Measurements from ENCODE around the gene C14orf180. TPM values are rescaled to one million over a fixed set of nuclear protein-coding genes. Genes with fewer than 3 reads are reported as not detected.
A peak's percentile ranks its signal among the peaks of the same experiment; 100 is the strongest.

Gene C14orf180
- total and polyA plus RNA-seq, 2 donors from 2014 or later: 2.1 to 3.1 TPM

DNA sequence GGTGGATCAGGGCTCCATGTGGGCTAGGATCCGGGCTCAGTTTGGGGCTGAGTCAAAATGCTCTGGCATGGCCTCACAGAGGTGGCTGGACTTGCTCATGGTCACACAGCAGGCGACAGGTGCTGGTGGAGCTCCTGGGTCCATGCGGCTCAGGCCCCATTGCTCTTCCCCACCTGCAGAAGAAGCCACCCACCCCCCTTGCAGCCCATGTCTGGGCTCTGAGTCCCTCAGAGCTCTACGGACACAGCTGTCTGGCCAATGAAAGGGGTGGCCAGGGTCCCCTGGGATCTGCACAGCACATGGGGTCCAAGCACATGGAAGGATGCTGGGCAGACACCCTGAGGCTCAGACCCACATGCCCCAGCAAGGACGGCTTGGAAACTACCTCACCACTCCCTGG lies 17.0 kb upstream of the C14orf180 start:
- Histone ChIP-seq H3K4me3 (ENCODE audit: low read length in 3 of 3) (no peak overlapping the region), H3K4me1 (ENCODE audit: control insufficient read depth in 2 of 3, insufficient read depth in 2 of 3, low read depth in 1 of 3, low read length in 3 of 3) (peaks cover 0 to 15% (median 8%) of the 10 kb centered on the region in 3 donors), H3K27me3 (ENCODE audit: control insufficient read depth, insufficient read depth, low read length) (no peaks in the 10 kb centered on the region), H3K36me3 (ENCODE audit: control insufficient read depth in 2 of 3, insufficient read depth in 3 of 3, low read length in 3 of 3) (no peaks in the 10 kb centered on the region), H3K27ac (ENCODE audit: low read depth in 2 of 2, low read length in 2 of 2) (no peak overlapping the region), H3K9me3 (ENCODE audit: control insufficient read depth in 2 of 3, insufficient read depth in 1 of 3, low read length in 3 of 3) (no peaks in the 10 kb centered on the region), H3K9ac (ENCODE audit: low read length in 3 of 3) (no peak overlapping the region)
- peak in 2 of 5 donors; percentile 48 to 67 for DNase-seq
- no peak for FAIRE-seq
- intact Hi-C loops (cut with DNase I): loop anchor here (5.0 kb wide), 1 partner anchor 425 kb away; the partner anchor contains the start of gene KIF26A
- TF ChIP-seq, protein P1, sequence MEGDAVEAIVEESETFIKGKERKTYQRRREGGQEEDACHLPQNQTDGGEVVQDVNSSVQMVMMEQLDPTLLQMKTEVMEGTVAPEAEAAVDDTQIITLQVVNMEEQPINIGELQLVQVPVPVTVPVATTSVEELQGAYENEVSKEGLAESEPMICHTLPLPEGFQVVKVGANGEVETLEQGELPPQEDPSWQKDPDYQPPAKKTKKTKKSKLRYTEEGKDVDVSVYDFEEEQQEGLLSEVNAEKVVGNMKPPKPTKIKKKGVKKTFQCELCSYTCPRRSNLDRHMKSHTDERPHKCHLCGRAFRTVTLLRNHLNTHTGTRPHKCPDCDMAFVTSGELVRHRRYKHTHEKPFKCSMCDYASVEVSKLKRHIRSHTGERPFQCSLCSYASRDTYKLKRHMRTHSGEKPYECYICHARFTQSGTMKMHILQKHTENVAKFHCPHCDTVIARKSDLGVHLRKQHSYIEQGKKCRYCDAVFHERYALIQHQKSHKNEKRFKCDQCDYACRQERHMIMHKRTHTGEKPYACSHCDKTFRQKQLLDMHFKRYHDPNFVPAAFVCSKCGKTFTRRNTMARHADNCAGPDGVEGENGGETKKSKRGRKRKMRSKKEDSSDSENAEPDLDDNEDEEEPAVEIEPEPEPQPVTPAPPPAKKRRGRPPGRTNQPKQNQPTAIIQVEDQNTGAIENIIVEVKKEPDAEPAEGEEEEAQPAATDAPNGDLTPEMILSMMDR (IDR thresholded peaks at IDR 0.05; ENCODE audit: borderline replicate concordance, extremely low read depth, insufficient read depth): no peak

DNA sequence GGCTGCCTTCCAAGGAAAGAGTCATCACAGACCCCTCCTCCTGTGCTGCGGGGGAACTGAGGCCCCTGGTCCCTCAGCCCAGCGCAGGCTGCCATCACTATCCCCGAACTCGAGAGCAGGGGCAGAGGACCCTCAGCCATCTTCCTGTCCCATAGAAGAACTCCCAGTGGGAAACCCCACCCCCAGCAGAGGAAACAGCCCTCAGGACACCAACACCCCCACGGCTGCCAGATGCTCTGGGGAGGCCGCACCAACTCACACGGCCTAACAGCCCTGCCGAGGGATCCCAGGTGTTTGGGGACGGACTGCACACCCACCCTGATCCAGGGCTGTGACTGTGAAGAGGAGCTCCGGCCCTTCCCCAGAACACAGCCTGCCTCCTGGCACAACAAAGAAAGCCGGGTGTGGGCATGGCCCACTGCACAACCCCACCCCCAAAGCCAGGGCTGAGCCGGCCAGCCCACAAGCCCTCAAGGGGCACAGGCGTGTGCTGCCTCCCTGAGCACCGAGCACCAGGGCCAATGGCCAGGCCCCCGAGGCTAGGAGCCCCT lies 16.3 kb upstream of the C14orf180 start:
- Histone ChIP-seq H3K27me3 (ENCODE audit: control insufficient read depth, insufficient read depth, low read length) (no peaks in the 10 kb centered on the region), H3K4me1 (ENCODE audit: control insufficient read depth in 2 of 3, insufficient read depth in 2 of 3, low read depth in 1 of 3, low read length in 3 of 3) (peaks cover 0 to 15% (median 8%) of the 10 kb centered on the region in 3 donors), H3K9me3 (ENCODE audit: control insufficient read depth in 2 of 3, insufficient read depth in 1 of 3, low read length in 3 of 3) (no peaks in the 10 kb centered on the region), H3K36me3 (ENCODE audit: control insufficient read depth in 2 of 3, insufficient read depth in 3 of 3, low read length in 3 of 3) (no peaks in the 10 kb centered on the region), H3K9ac (ENCODE audit: low read length in 3 of 3) (no peak overlapping the region), H3K27ac (ENCODE audit: low read depth in 2 of 2, low read length in 2 of 2) (no peak overlapping the region), H3K4me3 (ENCODE audit: low read length in 3 of 3) (no peak overlapping the region)
- TF ChIP-seq, protein P1 (IDR thresholded peaks at IDR 0.05; ENCODE audit: borderline replicate concordance, extremely low read depth, insufficient read depth): no peak
- DNase-seq (peak in 2 of 5 donors; percentile 66 to 76), FAIRE-seq (no peak)
- intact Hi-C loops (cut with DNase I): loop anchor here (5.0 kb wide), 1 partner anchor 426 kb away; the partner anchor contains the start of gene KIF26A

DNA sequence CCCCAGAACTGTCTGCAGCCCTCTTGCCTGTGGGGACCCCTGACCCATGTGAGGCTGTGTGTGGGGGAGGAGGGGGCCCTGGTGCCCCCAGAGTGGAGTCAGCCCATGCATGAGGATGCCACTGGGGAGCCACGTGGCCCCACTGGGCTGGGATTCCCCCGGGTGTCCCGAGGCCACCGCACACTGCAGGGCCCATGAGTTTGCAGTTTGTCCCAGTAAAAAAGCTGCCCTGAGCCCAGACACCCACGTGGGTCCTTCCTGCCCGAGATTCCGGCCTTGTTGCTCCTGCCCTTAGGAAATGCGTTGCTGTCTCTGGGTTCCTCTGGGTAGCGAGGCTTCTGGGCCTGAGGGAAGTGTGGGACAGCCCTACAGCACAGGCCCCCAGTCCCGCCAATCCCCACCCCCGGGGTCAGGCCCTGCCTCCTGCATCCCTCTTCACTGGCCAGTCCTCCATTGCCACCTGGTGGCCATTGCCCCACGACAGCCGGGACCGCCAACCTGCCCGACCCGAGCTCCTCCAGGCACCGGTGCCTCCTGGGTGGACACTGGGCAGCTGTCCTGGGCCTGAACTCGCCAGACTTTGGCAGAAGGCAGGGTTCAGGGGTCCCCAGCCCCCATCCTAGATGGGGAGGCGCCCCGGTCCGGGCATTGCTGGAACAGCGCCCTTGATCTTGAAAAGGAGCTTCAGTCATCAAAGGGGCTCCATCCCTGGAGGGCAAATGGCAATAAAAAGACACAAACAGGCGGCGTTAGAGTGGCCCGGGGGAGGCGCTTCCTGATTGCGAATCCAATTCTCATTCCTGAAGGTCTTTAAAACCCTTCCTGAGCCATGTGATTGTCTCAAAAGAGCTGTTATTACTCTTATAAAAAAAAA lies 15.6 kb upstream of the C14orf180 start:
- intact Hi-C loops (cut with DNase I): loop anchor here (5.0 kb wide), 1 partner anchor 427 kb away; the partner anchor contains the start of gene KIF26A
- no peaks in the 10 kb centered on the region for H3K27me3 ChIP-seq (ENCODE audit: control insufficient read depth, insufficient read depth, low read length)
- no peak overlapping the region for H3K9ac ChIP-seq (ENCODE audit: low read length in 3 of 3)
- TF ChIP-seq, protein P1 (IDR thresholded peaks at IDR 0.05; ENCODE audit: borderline replicate concordance, extremely low read depth, insufficient read depth): peak; percentile 87
- H3K27ac ChIP-seq (ENCODE audit: low read depth in 2 of 2, low read length in 2 of 2): no peak overlapping the region
- DNase-seq (peak; percentile 78 to 93 (median 83)), FAIRE-seq (no peak)
- H3K4me3 ChIP-seq (ENCODE audit: low read length in 3 of 3): no peak overlapping the region
- H3K4me1 ChIP-seq (ENCODE audit: control insufficient read depth in 2 of 3, insufficient read depth in 2 of 3, low read depth in 1 of 3, low read length in 3 of 3): peaks cover 0 to 15% (median 8%) of the 10 kb centered on the region in 3 donors
- no peaks in the 10 kb centered on the region for H3K9me3 ChIP-seq (ENCODE audit: control insufficient read depth in 2 of 3, insufficient read depth in 1 of 3, low read length in 3 of 3)
- H3K36me3 ChIP-seq (ENCODE audit: control insufficient read depth in 2 of 3, insufficient read depth in 3 of 3, low read length in 3 of 3): no peaks in the 10 kb centered on the region
